HT-29 (cell line): Measurements from ENCODE around the gene VEGFB. TPM values are rescaled to one million over a fixed set of nuclear protein-coding genes. Genes with fewer than 3 reads are reported as not detected.
A peak's percentile ranks its signal among the peaks of the same experiment; 100 is the strongest.

Experiments
- DNase-seq: peaks from one replicate; pipeline ENCODE4 v3.0.0-alpha.2; 2015; ENCODE audit warnings: low spot score
- total RNA-seq: library from RNA; depleted of rRNA; stranded (reverse); fragments of >200 nt; shearing (Covaris generic); gene quantifications from 2 replicates; pipeline ENCODE4 v1.2.3, GENCODE V29; 2014; rRNA removed

Gene VEGFB, protein sequence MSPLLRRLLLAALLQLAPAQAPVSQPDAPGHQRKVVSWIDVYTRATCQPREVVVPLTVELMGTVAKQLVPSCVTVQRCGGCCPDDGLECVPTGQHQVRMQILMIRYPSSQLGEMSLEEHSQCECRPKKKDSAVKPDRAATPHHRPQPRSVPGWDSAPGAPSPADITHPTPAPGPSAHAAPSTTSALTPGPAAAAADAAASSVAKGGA
- total RNA-seq = 49.2 and 53.7 TPM in 2 replicates

DNA sequence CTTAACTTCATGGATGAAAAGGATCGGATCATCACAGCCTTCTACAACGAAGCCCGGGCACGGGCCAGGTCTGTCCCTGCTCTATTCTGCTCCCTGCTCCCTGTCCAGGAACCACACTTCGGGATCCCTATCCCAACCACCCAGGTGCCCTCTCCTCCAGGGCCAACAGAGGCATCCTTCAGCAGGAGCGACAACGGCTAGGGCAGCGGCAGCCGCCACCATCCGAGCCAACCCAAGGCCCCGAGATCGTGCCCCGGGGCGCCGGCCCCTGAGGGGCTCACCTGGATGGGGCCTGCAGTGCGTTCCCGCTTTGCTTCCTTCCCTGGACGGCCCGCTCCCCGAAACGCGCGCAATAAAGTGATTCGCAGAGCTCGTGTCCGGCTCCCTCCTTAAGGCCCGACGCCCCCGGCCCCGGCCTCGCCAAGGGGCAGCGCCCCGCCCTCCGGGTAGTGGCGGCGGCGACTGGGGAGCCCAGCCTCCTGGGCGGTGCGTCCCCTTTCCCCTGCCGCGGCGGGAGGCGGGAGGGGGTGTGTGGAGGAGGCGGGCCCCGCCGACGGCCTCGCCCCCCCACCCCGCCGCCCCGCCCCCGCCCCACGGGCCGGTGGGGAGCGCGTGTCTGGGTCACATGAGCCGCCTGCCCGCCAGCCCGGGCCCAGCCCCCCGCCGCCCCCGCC, at the start of gene VEGFB:
Gene VEGFB, plus strand, starts transcription at position 672 of the 674 bp plus-strand sequence. CDS start 250 bp downstream, outside the sequence.
- DNase-seq = peak; percentile 44

- DNase-seq = peak; percentile 93
Measured at GRCh38 chr11:64185175-64185692, 49.1 kb upstream of the VEGFB start.

DNA sequence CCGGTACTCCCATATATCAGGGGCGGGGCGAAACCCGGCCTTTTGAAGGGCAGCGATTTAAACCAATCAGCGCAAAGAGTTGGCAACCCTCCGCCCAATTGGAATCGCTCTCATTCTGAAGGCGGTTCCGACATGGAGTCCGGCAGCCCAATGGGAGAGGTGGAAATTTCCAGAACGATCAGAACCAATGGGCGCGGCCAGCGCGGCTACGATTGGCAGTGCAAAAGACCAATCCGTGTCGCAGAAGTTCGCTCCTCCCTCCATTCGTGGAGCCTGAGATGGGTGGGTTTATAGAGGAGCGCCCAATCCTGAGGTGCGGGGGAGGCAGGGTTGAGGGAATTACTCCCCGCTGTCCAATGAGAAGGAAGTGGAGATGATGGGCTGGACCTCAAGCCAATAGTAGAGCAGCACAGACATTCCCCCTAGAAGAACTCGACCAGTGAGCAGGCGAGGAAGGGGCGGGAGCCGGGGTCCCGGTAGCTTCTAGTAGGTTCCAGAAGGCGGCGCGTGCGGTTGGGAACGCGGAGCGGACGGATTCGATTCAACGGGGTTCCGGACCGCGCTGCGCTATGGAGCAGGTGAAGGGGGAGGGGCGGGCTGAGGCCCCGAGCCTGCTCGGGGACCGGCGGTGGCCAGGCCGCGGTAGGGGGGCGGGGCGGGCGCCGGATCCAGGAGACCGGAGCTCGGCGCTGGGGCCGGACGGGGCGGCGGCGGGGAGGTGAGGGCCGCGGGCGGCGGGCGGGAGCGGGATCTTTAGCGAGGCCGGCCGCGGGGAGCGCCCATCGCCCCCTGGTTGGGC, 48.5 kb upstream of the VEGFB start, which contains the start of gene STIP1:
Gene STIP1, plus strand, starts transcription at position 479 of the 799 bp plus-strand sequence. Its CDS starts 91 bp downstream, at position 570.
- DNase-seq = peak; percentile 100

DNA sequence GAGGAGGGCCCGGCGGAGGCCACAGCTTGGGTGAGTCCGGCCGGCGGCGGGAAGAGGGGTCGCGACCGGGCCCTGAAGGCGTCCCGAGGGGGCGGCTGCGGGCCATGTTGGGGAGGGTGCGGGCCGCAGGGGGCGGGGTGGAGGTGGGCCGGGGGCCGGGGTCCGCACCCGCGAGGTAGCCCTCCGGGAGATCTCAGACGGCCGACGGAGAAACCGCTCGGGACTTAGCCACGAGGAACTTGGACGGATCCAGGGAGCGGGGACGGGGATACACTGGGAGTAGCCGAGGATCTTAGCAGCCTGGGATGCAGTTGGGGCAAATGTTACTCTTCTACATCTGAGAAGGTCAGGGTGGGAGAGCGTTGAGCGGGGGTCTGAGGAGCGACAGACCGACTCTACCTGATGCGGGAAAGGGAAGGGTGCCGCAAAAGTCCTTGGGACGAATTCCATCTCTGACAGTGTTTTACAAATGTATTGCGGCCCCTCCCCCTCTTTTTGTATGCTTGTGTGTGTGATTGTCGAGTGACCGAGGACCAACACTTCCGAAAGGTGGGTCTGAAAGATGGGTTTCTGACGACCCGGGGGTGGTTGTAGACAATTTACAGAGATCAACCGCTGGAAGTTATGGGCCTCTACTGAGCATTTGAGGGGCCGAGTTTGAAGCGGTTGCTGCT, 47.8 kb upstream of the VEGFB start:
- peak; percentile 43 for DNase-seq

- no peak for DNase-seq
Measured at GRCh38 chr11:64192434-64192833, 42.0 kb upstream of the VEGFB start.

- DNase-seq = no peak
Measured at GRCh38 chr11:64196626-64197025, 37.8 kb upstream of the VEGFB start.

DNA sequence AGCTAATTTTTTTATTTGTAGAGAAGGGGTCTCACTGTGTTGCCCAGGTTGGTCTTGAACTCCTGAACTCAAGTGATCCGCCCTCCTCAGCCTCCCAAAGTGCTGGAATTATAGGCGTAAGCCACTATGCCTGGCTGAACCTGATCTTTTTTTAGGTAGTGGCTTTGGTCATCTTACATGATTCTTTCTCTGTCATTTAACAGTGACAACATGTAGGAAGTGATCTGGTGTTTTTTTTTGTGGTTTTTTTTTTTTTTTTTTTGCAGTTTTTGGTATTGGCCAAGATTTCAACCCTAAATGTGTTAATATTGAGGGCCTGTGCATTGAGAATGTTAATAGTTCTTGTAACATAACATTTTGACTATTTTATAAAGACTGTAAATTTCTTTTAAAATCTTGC, 35.9 kb upstream of the VEGFB start:
- DNase-seq = no peak

GRCh38 chr11:64201543-64201942, 32.8 kb upstream of the VEGFB start:
- no peak for DNase-seq

- no peak for DNase-seq
Measured at GRCh38 chr11:64202992-64203391, 31.4 kb upstream of the VEGFB start.

GRCh38 chr11:64203421-64204079, 30.8 kb upstream of the VEGFB start:
- DNase-seq = no peak

GRCh38 chr11:64204080-64204440, 30.3 kb upstream of the VEGFB start:
- no peak for DNase-seq

DNA sequence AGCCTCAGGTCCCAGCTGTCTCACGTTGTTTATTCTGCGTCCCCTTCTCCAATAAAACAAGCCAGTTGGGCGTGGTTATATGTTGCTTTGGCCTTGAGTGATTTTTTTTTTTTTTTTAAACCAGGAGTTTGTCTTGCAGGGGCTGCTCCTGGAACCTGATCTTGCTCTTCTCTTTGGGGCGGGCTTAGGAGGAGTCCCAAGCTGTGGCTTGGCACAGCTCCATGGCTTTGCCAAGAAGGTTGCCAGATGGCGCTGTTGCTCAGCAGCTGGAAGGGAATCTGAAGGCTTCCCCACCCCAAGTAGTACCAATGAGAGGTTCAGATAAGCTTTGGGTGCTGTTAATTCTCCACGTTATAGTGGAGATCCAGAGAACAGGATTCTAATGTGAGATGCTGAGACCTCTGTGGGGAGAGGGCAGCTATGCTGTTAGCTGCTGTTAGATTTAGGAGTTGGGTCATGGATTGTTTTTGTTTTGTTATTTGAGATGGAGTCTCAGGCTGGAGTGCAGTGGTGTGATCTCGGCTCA, 29.9 kb upstream of the VEGFB start:
- peak; percentile 99 for DNase-seq

DNA sequence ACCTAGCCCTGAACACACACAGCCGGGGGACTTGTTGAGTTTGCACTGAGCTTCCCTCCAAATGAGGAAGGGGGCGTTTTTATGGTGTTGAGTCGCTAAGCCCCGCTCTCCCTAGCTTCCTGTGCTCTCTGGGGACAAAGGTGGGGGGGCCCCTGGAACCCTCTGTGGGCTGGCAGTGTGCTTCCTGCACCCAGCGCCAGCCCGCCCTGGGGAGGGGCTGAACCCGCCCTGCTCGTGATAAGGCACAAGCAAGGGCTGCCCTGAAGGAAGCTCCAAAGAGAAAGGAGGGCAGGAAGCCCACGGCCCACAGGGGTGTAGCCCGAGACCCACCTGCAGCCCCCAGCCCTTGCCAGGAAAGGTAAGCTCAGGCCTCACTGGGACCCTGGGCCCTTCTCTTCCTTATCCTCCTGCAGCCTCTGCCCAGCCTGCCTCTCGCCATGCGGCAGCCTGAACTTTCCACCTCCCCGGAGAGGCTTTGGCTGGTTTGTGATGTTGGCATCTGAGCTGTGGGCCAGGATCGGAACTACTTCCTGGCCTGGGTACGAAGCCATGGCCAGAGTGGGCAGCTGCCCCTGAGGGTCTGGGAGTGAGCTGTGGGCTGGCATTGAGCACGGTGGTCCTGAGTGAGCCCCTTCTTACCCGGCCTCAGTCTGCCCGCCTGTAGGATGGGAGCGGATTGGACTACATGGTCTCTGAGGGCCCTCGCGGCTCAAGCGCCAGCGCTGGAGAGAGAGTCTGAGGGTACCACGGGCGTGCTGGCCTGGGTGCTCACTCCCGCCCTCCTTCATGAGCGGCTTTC, 27.7 kb upstream of the VEGFB start, which contains the start of gene FERMT3:
Gene FERMT3, plus strand, starts transcription at position 265 of the 799 bp plus-strand sequence. CDS start 644 bp downstream, outside the sequence.
- DNase-seq = peak; percentile 41

DNA sequence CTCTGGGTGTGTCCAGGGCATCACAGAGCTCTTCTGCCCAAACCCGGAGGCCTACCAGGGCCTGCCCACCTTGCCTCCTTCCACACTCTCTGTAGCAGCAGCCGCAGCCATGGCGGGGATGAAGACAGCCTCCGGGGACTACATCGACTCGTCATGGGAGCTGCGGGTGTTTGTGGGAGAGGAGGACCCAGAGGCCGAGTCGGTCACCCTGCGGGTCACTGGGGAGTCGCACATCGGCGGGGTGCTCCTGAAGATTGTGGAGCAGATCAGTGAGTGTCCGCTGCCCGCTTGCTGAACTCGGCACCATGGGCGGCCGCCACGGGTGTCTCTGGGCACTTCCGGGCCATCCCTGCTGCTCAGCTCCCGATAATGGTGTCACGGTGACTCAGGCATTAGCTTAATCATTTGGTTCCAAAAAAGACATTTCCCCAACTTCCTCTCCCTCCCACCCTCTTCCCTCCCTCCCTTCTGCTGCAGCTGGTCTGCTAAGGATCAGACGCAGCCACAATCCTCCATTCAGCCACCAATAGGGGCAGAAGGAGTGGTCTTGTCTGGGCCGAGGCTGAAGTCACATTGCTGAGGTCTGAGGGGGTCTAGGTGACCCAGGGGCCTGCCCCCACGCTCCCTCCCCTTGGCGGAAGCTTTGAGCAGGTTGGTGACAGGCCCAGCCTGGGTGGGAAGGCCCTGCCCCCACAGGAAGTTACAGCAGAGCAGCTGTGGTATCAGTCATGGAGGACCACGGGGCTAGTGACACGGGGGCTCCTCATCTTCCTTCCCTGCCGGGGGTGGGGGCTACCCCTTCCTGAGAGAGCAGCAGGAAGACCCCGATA, 26.9 kb upstream of the VEGFB start:
- no peak for DNase-seq

- no peak for DNase-seq
Measured at GRCh38 chr11:64208086-64208795, 26.1 kb upstream of the VEGFB start.

GRCh38 chr11:64208796-64209562, 25.4 kb upstream of the VEGFB start:
- no peak for DNase-seq

DNA sequence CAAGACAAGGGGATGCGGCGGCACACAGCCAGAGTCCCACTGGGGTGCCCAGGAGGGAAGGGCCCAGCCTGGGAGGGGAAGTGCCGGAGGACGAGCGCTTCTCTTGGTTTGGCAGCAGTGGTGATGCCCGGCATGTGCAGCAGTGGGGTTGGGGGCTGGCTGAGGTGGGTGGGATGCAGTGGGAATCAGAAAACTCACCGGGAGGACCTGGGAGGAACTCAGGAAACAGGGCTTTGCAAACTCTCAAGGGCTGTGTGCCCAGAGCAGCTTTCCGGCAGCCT, 24.9 kb upstream of the VEGFB start:
- no peak for DNase-seq
